ENCODE measurements around the gene RALGDS. TPM values are rescaled to one million over a fixed set of nuclear protein-coding genes. Genes with fewer than 3 reads are reported as not detected.

RALGDS gene
- total RNA-seq, 2 experiments from 2014 or later, result 23.8 to 28.2 TPM

DNA sequence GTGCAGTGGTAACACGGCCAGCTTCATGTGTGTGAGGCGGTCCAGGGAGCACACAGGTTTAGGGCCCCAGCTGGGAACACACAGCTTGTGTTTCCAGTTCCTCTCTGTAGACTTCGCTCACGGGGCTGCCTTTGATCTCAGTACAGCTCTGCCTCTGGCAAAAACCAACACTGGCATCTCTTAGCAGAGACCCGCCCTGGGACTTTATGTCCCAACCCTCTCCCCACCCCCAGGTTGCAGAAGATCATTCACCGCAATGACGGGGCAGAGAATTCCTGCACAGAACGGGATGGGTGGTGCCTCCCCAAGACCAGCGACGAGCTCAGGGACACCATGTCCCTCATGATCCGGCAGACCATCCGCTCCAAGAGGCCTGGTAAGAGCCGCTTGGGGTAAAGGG lies 64.5 kb downstream of the RALGDS start:
- ChIA-PET CTCF (ENCODE audit: unreplicated experiment) (no interaction called here), POLR2A (no interaction called here)
- H3K27ac ChIP-seq (ENCODE audit: low read depth, low read length, poor library complexity, severe bottlenecking), result no peak overlapping the region
- TF ChIP-seq, protein P1, sequence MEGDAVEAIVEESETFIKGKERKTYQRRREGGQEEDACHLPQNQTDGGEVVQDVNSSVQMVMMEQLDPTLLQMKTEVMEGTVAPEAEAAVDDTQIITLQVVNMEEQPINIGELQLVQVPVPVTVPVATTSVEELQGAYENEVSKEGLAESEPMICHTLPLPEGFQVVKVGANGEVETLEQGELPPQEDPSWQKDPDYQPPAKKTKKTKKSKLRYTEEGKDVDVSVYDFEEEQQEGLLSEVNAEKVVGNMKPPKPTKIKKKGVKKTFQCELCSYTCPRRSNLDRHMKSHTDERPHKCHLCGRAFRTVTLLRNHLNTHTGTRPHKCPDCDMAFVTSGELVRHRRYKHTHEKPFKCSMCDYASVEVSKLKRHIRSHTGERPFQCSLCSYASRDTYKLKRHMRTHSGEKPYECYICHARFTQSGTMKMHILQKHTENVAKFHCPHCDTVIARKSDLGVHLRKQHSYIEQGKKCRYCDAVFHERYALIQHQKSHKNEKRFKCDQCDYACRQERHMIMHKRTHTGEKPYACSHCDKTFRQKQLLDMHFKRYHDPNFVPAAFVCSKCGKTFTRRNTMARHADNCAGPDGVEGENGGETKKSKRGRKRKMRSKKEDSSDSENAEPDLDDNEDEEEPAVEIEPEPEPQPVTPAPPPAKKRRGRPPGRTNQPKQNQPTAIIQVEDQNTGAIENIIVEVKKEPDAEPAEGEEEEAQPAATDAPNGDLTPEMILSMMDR (conservative IDR thresholded peaks at IDR 0.05; ENCODE audit: low read length), result no peak
- no peak for TF ChIP-seq EZH2phosphoT487 (IDR thresholded peaks at IDR 0.05; ENCODE audit: borderline replicate concordance, low read depth, low read length)
- peaks cover 61% of the 10 kb centered on the region for H3K36me3 ChIP-seq (ENCODE audit: insufficient read depth, low read length)
- intact Hi-C loops (cut with micrococcal nuclease; ENCODE audit: unreplicated experiment), result no loop called here
- peaks cover 33% of the 10 kb centered on the region for H3K4me1 ChIP-seq (ENCODE audit: insufficient read depth, low read length, poor library complexity, severe bottlenecking)
- H3K79me2 ChIP-seq (ENCODE audit: insufficient read depth, low read depth, low read length), result no peaks in the 10 kb centered on the region
- no peak overlapping the region for H2AFZ ChIP-seq (ENCODE audit: low read length)
- no peak overlapping the region for H3K4me2 ChIP-seq (ENCODE audit: low read length)
- no peaks in the 10 kb centered on the region for H3K9me3 ChIP-seq (ENCODE audit: low read length)
- no peaks in the 10 kb centered on the region for H4K20me1 ChIP-seq (ENCODE audit: insufficient read depth, low read length)
- no TSS peak for BruUV-seq (replicated peaks)
- no peaks in the 10 kb centered on the region for H3K9me2 ChIP-seq (ENCODE audit: insufficient read depth, low read length)
- no peak overlapping the region for H3K4me3 ChIP-seq (ENCODE audit: low read depth, low read length, poor library complexity, severe bottlenecking)
- no peak for DNase-seq (ENCODE audit: low spot score)

- Histone ChIP-seq H3K4me1 (ENCODE audit: insufficient read depth, low read length, poor library complexity, severe bottlenecking) (peaks cover 27% of the 10 kb centered on the region), H4K20me1 (ENCODE audit: insufficient read depth, low read length) (no peaks in the 10 kb centered on the region), H3K27ac (ENCODE audit: low read depth, low read length, poor library complexity, severe bottlenecking) (no peak overlapping the region), H2AFZ (ENCODE audit: low read length) (no peak overlapping the region), H3K79me2 (ENCODE audit: insufficient read depth, low read depth, low read length) (no peaks in the 10 kb centered on the region), H3K9me2 (ENCODE audit: insufficient read depth, low read length) (no peaks in the 10 kb centered on the region), H3K4me3 (ENCODE audit: low read depth, low read length, poor library complexity, severe bottlenecking) (no peak overlapping the region), H3K36me3 (ENCODE audit: insufficient read depth, low read length) (peaks cover 68% of the 10 kb centered on the region), H3K9me3 (ENCODE audit: low read length) (no peaks in the 10 kb centered on the region), H3K4me2 (ENCODE audit: low read length) (no peak overlapping the region)
- ChIA-PET CTCF (ENCODE audit: unreplicated experiment) (no interaction called here), POLR2A (no interaction called here)
- no TSS peak for BruUV-seq (replicated peaks)
- DNase-seq (ENCODE audit: low spot score), result no peak
- TF ChIP-seq, protein P1 (conservative IDR thresholded peaks at IDR 0.05; ENCODE audit: low read length), result no peak
- TF ChIP-seq EZH2phosphoT487 (IDR thresholded peaks at IDR 0.05; ENCODE audit: borderline replicate concordance, low read depth, low read length), result no peak
- intact Hi-C loops (cut with micrococcal nuclease; ENCODE audit: unreplicated experiment), result no loop called here
Observed at GRCh38 chr9:133055788-133056420, 65.1 kb downstream of the RALGDS start.

GRCh38 chr9:133054966-133055365 lies 66.1 kb downstream of the RALGDS start:
- Histone ChIP-seq H3K4me3 (ENCODE audit: low read depth, low read length, poor library complexity, severe bottlenecking) (no peak overlapping the region), H3K4me2 (ENCODE audit: low read length) (no peak overlapping the region), H3K36me3 (ENCODE audit: insufficient read depth, low read length) (peaks cover 77% of the 10 kb centered on the region), H4K20me1 (ENCODE audit: insufficient read depth, low read length) (no peaks in the 10 kb centered on the region), H3K79me2 (ENCODE audit: insufficient read depth, low read depth, low read length) (no peaks in the 10 kb centered on the region), H3K27ac (ENCODE audit: low read depth, low read length, poor library complexity, severe bottlenecking) (no peak overlapping the region), H3K4me1 (ENCODE audit: insufficient read depth, low read length, poor library complexity, severe bottlenecking) (peaks cover 19% of the 10 kb centered on the region), H3K9me3 (ENCODE audit: low read length) (no peaks in the 10 kb centered on the region), H3K9me2 (ENCODE audit: insufficient read depth, low read length) (no peaks in the 10 kb centered on the region), H2AFZ (ENCODE audit: low read length) (no peak overlapping the region)
- no peak for TF ChIP-seq EZH2phosphoT487 (IDR thresholded peaks at IDR 0.05; ENCODE audit: borderline replicate concordance, low read depth, low read length)
- TF ChIP-seq, protein P1 (conservative IDR thresholded peaks at IDR 0.05; ENCODE audit: low read length), result no peak
- BruUV-seq (replicated peaks), result no TSS peak
- no peak for DNase-seq (ENCODE audit: low spot score)
- ChIA-PET CTCF (ENCODE audit: unreplicated experiment) (no interaction called here), POLR2A (no interaction called here)
- intact Hi-C loops (cut with micrococcal nuclease; ENCODE audit: unreplicated experiment), result no loop called here

Data from OCI-LY7 (cell line).